Stimulated activated CD4-positive, alpha-beta T cell treated with anti-CD3 and anti-CD28 coated beads, Interleukin-1b, Interleukin-23, amount 100 ng/mL, for 4 hours (primary cell): Measurements from ENCODE around the gene POLR2E.

ENCODE experiments used
- DNase-seq, 2 donors: peaks; one replicate each; pipeline ENCODE4 v3.0.0-alpha.2; 2020; ENCODE audit warnings: low read depth in 2 of 2

Gene POLR2E

GRCh38 chr19:1110809-1111640 lies 15.8 kb upstream of the POLR2E start:
- no peak for DNase-seq

DNA sequence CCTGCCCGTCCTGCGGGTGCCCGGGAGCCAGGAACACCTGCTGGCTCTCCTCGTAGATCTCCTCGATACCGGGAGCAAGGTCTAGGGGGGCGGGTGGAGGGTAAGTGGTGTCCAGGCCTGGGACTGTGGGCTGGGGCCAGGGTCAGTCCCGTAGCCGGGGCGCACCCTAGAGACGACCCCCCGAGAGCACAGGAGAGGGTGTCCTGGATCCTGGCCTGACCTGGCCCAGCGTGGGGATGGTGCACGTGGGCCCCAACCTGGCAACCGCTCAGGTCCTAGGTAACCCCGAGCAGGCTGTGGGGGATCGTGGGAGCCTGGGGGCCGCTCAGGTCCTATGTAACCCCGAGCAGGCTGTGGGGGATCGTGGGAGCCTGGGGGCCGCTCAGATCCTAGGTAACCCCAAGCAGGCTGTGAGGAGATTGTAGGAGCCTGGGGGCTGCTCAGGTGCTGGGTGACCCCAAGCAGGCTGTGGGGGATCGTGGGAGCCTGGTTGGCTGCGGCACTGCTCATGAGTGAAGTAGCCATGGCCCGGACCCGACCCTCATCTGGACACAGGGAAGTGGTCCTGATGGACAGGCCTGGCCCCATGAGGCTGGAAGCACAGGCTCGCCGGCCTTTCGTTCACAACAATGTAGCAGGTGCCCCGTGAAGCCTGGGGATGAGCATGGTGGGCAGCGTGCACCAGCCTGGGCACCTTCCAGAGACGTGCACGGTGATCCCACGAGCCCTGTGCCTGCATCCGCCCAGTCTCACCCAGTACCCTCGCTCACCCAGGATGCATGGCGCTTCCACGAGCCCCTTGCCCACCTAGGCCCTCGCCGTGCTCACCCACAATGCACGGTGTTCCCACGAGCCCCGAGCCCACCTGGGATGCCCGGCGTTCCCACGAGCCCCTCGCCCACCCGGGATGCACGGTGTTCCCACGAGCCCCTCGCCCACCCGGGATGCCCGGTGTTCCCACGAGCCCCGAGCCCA lies 14.8 kb upstream of the POLR2E start:
- DNase-seq, result no peak

GRCh38 chr19:1109032-1109551 lies 13.9 kb upstream of the POLR2E start:
- no peak for DNase-seq

GRCh38 chr19:1108291-1109031 lies 13.3 kb upstream of the POLR2E start:
- no peak for DNase-seq

DNA sequence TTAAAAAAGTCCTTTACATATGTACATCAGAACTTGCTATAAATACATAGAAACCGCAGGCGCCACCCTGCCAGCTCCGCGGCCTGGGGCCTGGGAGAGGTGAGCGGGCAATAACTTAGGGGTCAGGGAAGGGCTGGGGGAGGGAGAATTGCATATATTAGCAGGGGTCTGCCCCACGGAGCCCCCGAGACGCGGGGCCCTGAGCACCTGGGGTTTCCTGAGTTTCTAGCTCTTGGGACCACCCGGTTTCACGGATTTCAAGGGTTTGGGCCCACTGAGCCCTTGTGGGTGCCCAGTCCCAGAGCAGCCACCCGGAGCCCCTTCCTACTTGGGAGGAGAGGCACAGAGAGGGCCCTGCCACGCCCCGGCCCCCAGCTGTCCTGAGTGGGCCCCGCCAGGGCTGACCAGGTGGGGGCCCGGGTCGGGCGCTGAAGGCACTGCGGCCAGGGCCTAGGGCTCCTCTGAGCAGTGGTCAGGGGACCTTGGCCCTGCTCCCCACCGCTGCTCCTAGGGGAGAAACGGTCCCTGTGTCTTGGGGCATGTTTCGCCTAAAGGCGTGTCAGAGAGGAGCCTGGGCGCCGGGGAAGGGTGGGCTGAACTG lies 12.6 kb upstream of the POLR2E start:
- DNase-seq, result no peak

GRCh38 chr19:1106841-1107660 lies 11.9 kb upstream of the POLR2E start:
- no peak for DNase-seq

GRCh38 chr19:1105873-1106840 lies 11.0 kb upstream of the POLR2E start:
- no peak for DNase-seq

DNA sequence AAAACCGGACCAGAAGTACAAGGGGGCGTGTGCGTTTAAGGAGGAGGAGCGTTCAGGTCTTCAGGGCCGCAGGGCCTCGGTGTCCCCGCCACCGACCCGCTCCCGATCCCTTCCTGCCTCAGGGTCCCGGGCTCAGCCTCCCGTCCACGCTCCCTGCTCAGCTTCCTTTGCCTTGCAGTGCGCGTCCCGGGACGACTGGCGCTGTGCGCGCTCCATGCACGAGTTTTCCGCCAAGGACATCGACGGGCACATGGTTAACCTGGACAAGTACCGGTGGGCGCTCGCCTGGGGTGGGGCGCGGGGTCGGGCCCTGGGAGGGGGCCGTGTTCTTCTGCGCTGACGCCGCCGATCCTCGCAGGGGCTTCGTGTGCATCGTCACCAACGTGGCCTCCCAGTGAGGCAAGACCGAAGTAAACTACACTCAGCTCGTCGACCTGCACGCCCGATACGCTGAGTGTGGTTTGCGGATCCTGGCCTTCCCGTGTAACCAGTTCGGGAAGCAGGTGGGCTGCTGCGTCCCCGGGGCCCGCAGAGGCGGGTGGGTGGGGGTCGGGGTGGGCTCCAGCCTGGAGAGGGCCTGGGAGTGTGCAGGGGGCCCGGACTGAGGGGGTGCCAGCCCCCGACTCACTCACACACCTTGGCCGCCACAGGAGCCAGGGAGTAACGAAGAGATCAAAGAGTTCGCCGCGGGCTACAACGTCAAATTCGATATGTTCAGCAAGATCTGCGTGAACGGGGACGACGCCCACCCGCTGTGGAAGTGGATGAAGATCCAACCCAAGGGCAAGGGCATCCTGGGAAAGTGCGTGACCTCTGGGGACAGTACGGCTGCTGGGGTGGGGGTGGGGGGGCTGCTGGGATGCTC lies 10.1 kb upstream of the POLR2E start:
- DNase-seq, result no peak

GRCh38 chr19:1104311-1105007 lies 9.3 kb upstream of the POLR2E start:
- DNase-seq, result peak; percentile 57 to 73

- DNase-seq, result peak; percentile 97
Observed at GRCh38 chr19:1103708-1104310, 8.6 kb upstream of the POLR2E start, which contains the start of gene GPX4. GPX4 (plus strand) TSS chr19:1103994; CDS start chr19:1104044, 50 bp downstream.

DNA sequence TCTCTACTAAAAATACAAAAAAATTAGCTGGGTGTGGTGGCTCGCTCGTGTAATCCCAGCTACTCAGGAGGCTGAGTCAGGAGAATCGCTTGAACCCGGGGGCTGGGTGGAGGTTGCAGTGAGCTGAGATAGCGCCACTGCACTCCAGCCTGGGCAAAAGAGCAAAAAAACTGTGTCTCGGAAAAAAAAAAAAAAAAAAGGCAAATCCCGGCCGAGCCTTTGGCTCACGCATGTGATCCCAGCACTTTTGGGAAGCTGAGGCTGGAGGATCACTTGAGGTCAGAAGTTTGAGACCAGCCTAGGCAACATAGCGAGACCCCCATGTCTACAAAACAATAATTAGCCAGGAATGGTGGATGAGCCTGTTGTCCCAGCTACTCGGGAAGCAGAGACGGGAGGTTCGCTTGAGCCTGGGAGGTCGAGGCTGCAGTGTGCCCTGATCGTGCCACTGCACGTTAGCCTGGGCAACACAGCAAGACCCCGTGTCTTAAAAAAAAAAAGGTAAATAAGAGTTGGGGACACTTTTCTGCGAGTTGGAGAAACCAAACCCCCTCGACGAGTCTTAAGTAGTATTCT lies 8.0 kb upstream of the POLR2E start:
- DNase-seq, result no peak

DNA sequence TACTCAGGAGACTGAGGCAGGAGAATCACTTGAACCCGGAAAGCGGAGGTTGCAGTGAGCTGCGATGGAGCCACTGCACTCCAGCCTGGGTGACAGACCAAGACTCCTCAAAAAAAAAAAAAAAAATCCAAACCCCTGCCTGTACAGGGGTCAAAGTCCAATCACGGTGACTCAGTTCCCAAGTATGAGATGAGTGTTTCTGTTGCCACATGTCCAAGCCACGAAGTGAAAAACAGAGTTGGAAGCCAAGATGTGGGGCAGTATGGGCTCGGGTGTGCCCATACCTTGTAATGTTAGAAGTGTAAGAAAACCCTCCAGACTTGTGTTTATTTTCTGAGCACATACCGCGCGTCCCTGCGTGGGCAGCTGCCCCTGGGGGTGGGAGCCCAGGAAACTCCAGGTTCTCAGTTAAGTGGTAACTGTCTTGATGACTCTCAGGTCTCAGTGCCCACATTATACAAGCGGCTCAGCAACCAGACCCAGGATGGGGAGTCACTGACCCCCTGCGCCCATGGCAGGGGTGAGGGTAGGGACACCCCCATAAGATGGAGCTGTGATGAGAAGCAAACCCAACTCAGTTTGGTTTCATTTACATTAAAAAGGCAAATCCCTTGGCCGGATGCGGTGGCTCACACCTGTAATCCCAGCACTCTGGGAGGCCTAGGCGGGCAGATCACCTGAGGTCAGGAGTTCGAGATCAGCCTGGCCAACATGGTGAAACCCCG lies 7.4 kb upstream of the POLR2E start:
- no peak for DNase-seq

DNA sequence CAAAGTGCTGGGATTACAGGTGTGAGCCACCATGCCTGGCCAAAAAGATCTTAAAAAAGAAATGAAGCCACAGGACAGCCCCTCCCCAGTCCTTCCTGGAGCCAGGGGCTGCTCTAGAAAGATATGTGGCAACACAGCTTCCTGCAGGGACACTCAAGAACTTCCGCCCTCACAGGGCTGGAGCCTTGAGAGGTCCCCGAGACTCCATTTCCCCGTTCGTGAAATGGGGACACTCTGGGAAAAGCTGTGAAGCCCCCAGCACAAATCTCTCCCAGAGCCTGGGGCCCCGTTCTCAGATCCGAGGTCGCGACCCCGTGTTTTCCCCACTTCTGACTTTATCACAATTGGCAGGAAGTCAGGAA lies 6.1 kb upstream of the POLR2E start:
- no peak for DNase-seq

DNA sequence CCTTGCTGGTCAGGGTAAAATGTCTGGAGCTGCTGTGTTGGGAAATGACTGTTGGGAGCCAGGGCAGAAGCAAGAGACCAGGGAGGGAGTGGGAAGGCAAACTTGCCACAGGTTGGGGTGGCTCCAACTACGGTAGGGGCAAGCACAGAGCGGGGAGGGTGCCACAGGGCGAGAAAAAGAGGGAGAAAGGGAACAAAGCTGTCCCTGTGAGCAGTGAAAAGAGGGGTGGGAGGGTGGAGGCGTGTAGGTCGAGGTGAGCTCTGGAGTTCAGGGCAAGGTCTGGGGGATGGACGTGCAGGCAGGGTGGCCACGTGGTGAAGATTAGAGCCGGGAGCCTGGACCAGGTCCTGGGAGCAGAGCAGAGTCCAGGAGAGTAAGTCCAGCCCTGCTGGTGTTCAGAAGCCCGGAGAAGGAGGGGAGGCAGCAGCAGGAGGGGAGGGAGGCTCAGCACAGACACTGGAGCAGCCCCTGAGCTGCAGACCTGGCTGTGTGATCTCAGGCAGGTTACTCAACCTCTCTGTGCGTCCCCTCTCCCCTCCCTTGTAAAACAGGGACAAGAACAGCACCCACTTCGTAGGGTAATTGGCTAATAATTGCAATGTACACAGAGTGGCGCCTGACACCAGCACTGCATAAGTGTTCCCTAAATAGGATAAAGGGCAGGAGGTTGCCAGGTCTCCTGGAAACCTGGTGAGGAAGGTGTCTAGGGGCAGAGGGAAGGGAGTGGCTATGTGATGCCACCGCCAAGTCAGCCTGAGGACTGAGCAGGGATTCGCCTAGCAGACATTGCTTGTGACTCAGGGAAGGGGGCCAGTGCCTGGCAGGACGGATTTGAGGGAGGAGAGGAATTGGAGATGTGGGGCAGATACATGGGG lies 3.2 kb upstream of the POLR2E start:
- no peak for DNase-seq

DNA sequence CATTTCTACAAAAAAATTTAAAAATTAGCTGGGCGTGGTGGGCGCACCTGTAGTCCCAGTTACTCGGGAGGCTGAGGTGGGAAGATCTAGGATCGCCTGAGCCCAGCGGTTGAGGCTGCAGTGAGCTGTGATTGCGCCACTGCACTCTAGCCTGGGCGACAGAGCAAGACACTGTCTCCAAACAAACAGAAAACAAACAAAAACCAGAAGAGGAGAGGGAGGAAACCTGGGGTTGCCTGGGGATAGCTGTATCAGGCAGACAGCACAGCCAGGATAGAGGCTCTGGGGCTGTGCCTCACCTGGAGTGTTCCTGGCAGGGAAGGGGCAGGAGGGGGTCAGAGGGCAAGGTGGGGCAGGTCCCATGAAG lies 2.6 kb upstream of the POLR2E start:
- no peak for DNase-seq
